ENCODE measurements around the gene SCAPER.

The SCAPER gene

GRCh38 chr15:76346669-76347481, 558.3 kb downstream of the SCAPER start:
- DNase-seq: peak in 2 of 3 donors; percentile 20 to 31

GRCh38 chr15:76345880-76346668, 559.1 kb downstream of the SCAPER start:
- DNase-seq: peak; percentile 52 to 78 (median 71)

- DNase-seq: no peak
These were observed 559.6 kb downstream of the SCAPER start for GRCh38 chr15:76345583-76345879.

- peak in 1 of 3 donors; percentile 16 for DNase-seq
These were observed 560.1 kb downstream of the SCAPER start for GRCh38 chr15:76344893-76345582.

- no peak for DNase-seq
These were observed 561.7 kb downstream of the SCAPER start for GRCh38 chr15:76343313-76343996.

GRCh38 chr15:76342382-76343201, 562.5 kb downstream of the SCAPER start:
- DNase-seq: peak in 1 of 3 donors; percentile 52

DNA sequence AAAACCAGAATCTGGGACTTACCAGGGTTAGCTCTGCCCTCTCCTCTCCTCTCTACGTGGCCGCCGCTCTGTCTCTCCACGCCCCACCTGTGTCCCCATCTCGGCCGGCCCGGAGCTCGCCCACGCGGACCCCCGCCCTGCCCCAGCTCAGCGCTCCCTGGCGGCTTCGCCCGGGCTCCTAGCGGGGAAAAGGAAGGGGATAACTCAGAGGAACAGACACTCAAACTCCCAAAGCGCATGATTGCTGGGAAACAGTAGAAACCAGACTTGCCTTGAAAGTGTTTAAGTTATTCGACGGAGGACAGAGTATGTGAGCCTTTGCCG, 563.1 kb downstream of the SCAPER start:
- DNase-seq: peak in 1 of 3 donors; percentile 22

DNA sequence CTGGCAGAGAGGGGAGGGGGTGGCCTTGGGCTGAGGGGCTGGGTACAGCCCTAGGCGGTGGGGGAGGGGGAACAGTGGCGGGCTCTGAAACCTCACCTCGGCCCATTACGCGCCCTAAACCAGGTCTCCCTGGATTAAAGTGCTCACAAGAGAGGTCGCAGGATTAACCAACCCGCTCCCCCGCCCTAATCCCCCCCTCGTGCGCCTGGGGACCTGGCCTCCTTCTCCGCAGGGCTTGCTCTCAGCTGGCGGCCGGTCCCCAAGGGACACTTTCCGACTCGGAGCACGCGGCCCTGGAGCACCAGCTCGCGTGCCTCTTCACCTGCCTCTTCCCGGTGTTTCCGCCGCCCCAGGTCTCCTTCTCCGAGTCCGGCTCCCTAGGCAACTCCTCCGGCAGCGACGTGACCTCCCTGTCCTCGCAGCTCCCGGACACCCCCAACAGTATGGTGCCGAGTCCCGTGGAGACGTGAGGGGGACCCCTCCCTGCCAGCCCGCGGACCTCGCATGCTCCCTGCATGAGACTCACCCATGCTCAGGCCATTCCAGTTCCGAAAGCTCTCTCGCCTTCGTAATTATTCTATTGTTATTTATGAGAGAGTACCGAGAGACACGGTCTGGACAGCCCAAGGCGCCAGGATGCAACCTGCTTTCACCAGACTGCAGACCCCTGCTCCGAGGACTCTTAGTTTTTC, 563.6 kb downstream of the SCAPER start:
- DNase-seq: peak in 1 of 3 donors; percentile 7

DNA sequence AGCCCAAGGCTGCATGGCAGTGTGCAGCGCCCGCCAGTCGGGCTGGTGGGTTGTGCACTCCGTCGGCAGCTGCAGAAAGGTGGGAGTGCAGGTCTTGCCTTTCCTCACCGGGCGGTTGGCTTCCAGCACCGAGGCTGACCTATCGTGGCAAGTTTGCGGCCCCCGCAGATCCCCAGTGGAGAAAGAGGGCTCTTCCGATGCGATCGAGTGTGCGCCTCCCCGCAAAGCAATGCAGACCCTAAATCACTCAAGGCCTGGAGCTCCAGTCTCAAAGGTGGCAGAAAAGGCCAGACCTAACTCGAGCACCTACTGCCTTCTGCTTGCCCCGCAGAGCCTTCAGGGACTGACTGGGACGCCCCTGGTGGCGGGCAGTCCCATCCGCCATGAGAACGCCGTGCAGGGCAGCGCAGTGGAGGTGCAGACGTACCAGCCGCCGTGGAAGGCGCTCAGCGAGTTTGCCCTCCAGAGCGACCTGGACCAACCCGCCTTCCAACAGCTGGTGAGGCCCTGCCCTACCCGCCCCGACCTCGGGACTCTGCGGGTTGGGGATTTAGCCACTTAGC, 564.3 kb downstream of the SCAPER start:
- peak in 1 of 3 donors; percentile 60 for DNase-seq

- DNase-seq: peak in 1 of 3 donors; percentile 30
These were observed 564.8 kb downstream of the SCAPER start for GRCh38 chr15:76340198-76340802.

DNA sequence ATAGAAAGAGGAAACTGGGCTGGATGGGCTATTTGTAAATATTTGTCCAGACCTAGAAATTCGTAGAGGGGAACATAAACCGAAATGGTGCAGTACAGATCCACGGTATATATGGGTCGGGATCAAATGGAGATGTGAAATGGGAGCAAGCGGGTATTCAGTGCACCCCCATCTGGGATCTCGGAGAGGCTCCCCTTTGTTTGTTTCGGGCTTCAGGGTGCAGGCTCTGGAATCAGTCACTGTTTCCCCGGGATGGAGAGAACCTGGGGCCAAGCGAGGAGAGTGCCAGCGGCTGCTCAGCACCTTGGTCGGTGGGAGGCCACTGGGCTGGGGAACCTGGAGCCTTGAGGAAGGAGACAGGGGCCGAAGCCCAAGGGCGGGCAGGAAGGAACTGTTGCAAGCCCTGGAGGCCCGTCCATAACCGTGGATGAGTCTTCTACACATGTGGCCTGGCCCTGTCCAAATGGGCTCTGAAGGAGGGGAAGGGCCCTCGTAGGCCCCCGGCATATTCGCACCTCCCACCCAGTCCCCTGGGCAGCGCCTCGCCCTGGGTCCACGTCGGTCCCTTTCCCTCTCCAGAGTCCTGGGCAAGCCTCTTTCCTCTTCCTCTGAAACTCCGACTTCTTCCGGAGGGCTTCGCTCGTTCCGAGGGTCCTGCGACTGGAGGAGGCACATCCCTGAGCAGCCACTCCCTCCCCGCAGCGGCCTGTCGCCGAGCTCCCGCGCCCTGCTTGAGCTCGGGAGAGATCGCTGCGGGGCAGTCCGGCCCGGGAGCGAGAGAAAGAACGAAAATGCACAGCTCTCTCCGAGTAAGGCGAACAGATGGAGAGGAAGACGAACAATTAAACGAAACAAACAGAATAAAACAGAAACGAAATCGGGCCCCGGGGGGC, 565.6 kb downstream of the SCAPER start:
- peak in 1 of 3 donors; percentile 25 for DNase-seq

- DNase-seq: peak; percentile 66 to 76 (median 72)
These were observed 566.4 kb downstream of the SCAPER start for GRCh38 chr15:76338486-76339304.

DNA sequence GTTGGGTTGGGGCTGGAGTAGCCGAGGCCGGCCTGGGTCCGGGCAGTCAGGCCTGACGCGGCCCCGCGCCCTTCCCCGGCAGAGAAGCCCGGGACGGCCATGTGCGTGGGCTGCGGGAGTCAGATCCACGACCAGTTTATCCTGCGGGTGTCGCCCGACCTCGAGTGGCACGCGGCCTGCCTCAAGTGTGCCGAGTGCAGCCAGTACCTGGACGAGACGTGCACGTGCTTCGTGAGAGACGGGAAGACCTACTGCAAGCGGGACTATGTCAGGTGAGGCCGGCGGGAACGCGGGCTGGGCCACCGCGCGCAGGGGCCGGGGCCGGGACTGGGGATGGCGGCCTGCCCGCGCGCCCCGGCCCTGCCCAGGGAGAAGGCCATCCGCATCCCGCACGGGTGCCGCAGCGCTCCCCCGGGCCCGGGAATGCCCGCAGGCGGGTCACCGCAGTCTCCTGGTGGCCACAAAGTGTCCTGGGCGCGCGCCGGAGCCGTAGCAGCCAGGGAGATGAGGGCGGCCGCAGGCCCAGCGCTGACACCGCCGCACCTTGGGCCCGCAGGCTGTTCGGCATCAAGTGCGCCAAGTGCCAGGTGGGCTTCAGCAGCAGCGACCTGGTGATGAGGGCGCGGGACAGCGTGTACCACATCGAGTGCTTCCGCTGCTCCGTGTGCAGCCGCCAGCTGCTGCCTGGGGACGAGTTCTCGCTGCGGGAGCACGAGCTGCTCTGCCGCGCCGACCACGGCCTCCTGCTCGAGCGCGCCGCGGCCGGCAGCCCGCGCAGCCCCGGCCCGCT, 567.2 kb downstream of the SCAPER start:
- peak in 1 of 3 donors; percentile 21 for DNase-seq

- DNase-seq: peak in 2 of 3 donors; percentile 10 to 52
These were observed 568.0 kb downstream of the SCAPER start for GRCh38 chr15:76337059-76337695.

DNA sequence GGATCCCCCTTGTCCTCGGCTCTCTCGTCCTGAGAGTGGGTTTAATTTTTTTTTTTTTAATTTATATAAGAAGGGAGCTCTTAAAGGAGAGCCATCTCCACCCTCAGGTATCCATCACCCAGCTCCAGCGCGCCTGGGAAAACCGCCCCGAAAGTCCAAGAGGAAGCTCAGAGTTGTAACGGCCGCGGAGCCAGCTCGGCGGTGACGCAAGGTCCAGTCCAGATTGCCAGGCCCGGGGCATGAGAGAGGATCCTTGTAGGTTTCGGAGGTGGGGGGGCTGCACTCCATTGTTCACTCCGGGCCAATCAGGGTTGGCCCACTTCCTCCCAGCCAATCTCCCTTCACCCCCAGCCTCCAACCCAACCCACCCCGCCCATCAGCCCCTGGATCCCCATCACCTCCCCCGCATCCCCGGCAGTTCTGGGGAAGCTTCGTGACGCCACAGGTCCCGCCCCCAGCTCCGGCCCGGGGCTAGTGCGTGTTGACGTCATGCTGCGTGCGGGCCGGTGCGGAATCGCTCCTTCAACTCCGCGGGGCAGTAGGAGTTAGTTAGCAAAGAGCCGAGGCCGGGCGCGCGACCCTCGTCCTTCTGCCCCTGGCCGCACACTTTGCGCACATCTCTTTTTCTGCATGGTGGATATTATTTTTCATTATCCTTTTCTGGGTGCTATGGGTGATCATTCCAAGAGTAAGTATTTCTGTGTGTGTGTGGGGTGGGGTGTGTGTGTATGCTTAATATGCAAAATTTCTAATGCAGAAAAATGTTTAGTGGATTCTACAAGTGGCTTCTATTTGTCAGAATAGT, 568.7 kb downstream of the SCAPER start, which contains the start of gene ISL2:
TSS of gene ISL2 (plus strand) at position 520 of the 805 bp plus-strand sequence. CDS start at position 631, 111 bp downstream.
- DNase-seq: peak; percentile 86 to 93 (median 90)
